ENCODE measurements around the gene THY1. TPM values are rescaled to one million over a fixed set of nuclear protein-coding genes. Genes with fewer than 3 reads are reported as not detected.

Gene THY1
- total and polyA plus RNA-seq, 2 of the 8 experiments (the other 6 are each of a cell fraction or from before 2014, with no cell fraction given) = 286 to 2,479 TPM

- Histone ChIP-seq H3K4ac (replicated peaks; ENCODE audit: insufficient read length, low read depth, low read length) (no peak overlapping the region), H2AK5ac (ENCODE audit: low read depth, low read length) (no peak overlapping the region), H3K79me2 (ENCODE audit: control insufficient read depth in 1 of 2, insufficient read depth in 2 of 2, low read length in 2 of 2) (no peaks in the 10 kb centered on the region), H3K9ac (replicated peaks in 1 of 4; ENCODE audit: extremely low read depth in 1 of 4, low read depth in 3 of 4, low read length in 3 of 4) (no peak overlapping the region), H4K8ac (ENCODE audit: extremely low read depth, insufficient read depth, low read length) (no peak overlapping the region), H4K20me1 (replicated peaks in 1 of 2; ENCODE audit: control insufficient read depth in 1 of 2, insufficient read depth in 2 of 2, low read length in 2 of 2) (no peaks in the 10 kb centered on the region), H3K4me3 (ENCODE audit: extremely low read depth in 1 of 4, insufficient read depth in 2 of 4, low read depth in 3 of 4, low read length in 4 of 4) (no peak overlapping the region), H3K9me3 (ENCODE audit: insufficient read depth in 2 of 2, low read depth in 1 of 2, low read length in 1 of 2) (no peaks in the 10 kb centered on the region), H3K27me3 (replicated peaks in 1 of 4; ENCODE audit: control insufficient read depth in 3 of 4, extremely low read depth in 1 of 4, insufficient read depth in 3 of 4, low read length in 3 of 4) (0 out of 7 replicates have a peak, but pooled peaks cover 0 to 3% (median under 1%) of the 10 kb centered on the region in 4 experiments), H3K36me3 (ENCODE audit: control insufficient read depth in 2 of 4, insufficient read depth in 4 of 4, low read length in 3 of 4) (no peaks in the 10 kb centered on the region), H2BK120ac (replicated peaks; ENCODE audit: low read depth, low read length) (no peak overlapping the region), H3K27ac (ENCODE audit: low read depth, low read length) (no peak overlapping the region), H2AFZ (ENCODE audit: low read length) (no peak overlapping the region), H2BK5ac (ENCODE audit: low read depth, low read length) (no peak overlapping the region), H3K23me2 (ENCODE audit: low read depth, low read length) (no peaks in the 10 kb centered on the region), H4K91ac (replicated peaks; ENCODE audit: insufficient read length, low read length) (no peak overlapping the region), H3K23ac (ENCODE audit: insufficient read length) (no peak overlapping the region), H2BK15ac (ENCODE audit: low read length) (no peak overlapping the region), H3K56ac (replicated peaks; ENCODE audit: insufficient read length, low read depth, low read length) (no peak overlapping the region), H3K4me2 (ENCODE audit: insufficient read depth in 1 of 2, low read depth in 2 of 2, low read length in 2 of 2) (no peak overlapping the region), H3K14ac (ENCODE audit: insufficient read length) (no peak overlapping the region), H3K18ac (ENCODE audit: extremely low read depth, low read length) (no peak overlapping the region), H3K79me1 (ENCODE audit: low read depth, low read length) (no peaks in the 10 kb centered on the region), H3K4me1 (replicated peaks in 1 of 4; ENCODE audit: control insufficient read depth in 3 of 4, insufficient read depth in 4 of 4, low read length in 3 of 4) (no peaks in the 10 kb centered on the region), H4K5ac (ENCODE audit: insufficient read length, low read depth, low read length) (no peak overlapping the region), H2BK12ac (ENCODE audit: low read depth, low read length) (no peak overlapping the region), H2BK20ac (ENCODE audit: low read length) (no peak overlapping the region)
- DNase-seq (ENCODE audit: low read depth in 1 of 2, low spot score in 2 of 2) (no peak), FAIRE-seq (no peak)
- TF ChIP-seq ATF3 (IDR thresholded peaks at IDR 0.05; ENCODE audit: insufficient read depth, low read depth, low read length) (no peak), TBP (IDR thresholded peaks at IDR 0.05; ENCODE audit: low read depth, low read length) (no peak), JUN (IDR thresholded peaks at IDR 0.05; ENCODE audit: low read depth, low read length) (no peak), RAD21 (IDR thresholded peaks at IDR 0.05 in 1 of 2, conservative IDR thresholded peaks at IDR 0.05 in 1 of 2; ENCODE audit: low read depth in 2 of 2, low read length in 2 of 2) (no peak), GABPA (IDR thresholded peaks at IDR 0.05; ENCODE audit: borderline replicate concordance, insufficient read depth, low read length) (no peak), BCL11A (IDR thresholded peaks at IDR 0.05; ENCODE audit: low read depth in 2 of 2, low read length in 2 of 2) (no peak), NANOG (IDR thresholded peaks at IDR 0.05; ENCODE audit: insufficient read depth, low read depth, low read length, poor library complexity, severe bottlenecking) (no peak), CEBPB (IDR thresholded peaks at IDR 0.05; ENCODE audit: low read depth, low read length) (no peak), SIX5 (IDR thresholded peaks at IDR 0.05; ENCODE audit: low read depth, low read length) (no peak), BACH1 (IDR thresholded peaks at IDR 0.05; ENCODE audit: low read length) (no peak), ASH2L (IDR thresholded peaks at IDR 0.05; ENCODE audit: low read length) (no peak), BRCA1 (IDR thresholded peaks at IDR 0.05; ENCODE audit: low read depth, low read length) (no peak), CHD1 (IDR thresholded peaks at IDR 0.05; ENCODE audit: low read depth, low read length) (no peak), CREB1 (IDR thresholded peaks at IDR 0.05) (no peak)
- ChIA-PET POLR2A (ENCODE audit: partially characterized antibody) (no interaction called here), CTCF (ENCODE audit: partially characterized antibody) (interaction anchor here (1.0 to 1.7 kb wide), 3 partner anchors 21 to 75 kb away, joined by 3 read pairs; no protein-coding TSS in a partner anchor)
- WGBS, 2 experiments (ENCODE audit: extremely low coverage in 1 of 2, insufficient coverage in 1 of 2, insufficient read length in 1 of 2, insufficient replicate concordance in 2 of 2, low coverage in 1 of 2, low lambda C conversion rate in 2 of 2, missing lambda C conversion rate in 1 of 2) = 88% methylated on average over 3 of the region's 3 CpGs; no CpG with 5 or more reads in 1 of the 2 experiments
Measured at GRCh38 chr11:119449498-119449897, 26.5 kb upstream of the THY1 start.
